Measurements from ENCODE around the gene TMEM163.

Gene TMEM163

DNA sequence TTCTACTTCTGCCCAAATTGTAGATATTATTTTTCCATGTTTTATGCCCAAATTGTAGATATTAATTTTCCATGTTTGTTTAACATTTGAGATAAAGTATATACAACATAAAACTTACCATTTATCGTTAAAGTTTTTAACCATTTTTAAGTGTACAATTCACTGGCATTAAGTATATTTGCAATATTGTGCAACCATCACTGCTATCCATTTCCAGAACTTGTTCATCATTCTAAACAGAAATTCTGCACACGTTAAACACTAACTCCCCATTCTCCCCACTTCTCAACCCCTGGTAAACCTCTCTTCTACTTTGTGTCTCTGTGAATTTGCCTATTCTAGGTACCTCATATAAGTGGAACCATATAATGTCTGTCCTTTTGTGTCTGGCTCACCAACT, 302.8 kb downstream of the TMEM163 start:
- no peak for TF ChIP-seq CTCF (conservative IDR thresholded peaks at IDR 0.05)
- H3K27ac ChIP-seq, result no peak overlapping the region

DNA sequence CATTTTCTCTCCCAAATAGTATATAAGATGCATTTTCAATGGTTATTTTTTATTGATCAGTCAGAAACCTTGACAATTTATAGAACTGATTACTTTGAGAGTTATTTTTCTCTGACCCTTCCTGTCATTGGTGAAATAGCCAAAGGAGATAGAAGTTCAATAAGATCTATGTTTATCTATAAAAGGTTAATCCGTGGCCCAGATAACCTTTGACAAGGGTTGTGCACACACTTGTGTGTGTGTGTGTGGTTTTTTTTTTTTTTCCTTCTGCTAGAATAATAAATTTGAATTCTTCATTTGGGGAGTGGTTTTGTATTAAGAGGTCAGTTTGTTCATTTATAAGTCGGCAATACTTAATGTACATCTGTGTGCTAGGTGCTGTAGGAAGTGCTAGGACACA, 304.9 kb downstream of the TMEM163 start:
- no peak for TF ChIP-seq CTCF (conservative IDR thresholded peaks at IDR 0.05)
- no peak overlapping the region for H3K27ac ChIP-seq

DNA sequence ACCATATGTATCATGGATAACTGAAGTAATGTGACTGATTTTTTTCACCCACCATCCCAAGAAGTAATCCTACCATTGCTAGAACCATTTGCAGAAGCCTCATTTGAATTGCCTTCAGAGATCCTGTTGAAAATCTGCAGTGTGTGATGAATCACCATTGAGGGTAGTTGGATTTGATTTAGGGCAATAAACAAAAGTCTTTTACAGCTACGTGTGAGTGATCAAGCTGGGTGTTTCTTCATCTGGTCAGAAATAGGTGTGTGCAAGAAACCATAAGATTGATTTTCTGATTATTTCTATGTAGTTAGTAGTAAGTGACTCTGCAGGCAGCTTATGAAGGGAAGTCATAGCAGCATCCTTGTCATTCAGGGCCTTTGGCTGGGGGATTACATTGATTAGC, 305.4 kb downstream of the TMEM163 start:
- no peak overlapping the region for H3K27ac ChIP-seq
- no peak for TF ChIP-seq CTCF (conservative IDR thresholded peaks at IDR 0.05)

DNA sequence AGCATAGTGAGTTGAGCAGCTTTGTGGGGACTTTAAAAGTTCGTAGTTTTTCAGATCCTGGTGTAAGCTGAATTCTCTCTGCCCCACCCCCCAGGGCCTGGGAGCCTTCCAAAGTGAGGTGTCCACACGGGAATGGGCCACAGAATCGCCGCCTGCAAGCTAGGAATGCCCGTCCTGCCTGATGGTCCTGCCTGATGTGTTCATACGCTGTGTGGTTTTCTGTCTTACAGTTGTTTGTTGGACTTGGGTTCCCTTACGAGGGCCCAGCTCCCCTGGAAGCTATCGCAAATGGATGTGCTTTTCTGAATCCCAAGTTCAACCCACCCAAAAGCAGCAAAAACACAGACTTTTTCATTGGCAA, 306.2 kb downstream of the TMEM163 start:
- H3K27ac ChIP-seq, result no peak overlapping the region
- TF ChIP-seq CTCF (conservative IDR thresholded peaks at IDR 0.05), result no peak

GRCh38 chr2:134411828-134412638, 306.8 kb downstream of the TMEM163 start:
- TF ChIP-seq CTCF (conservative IDR thresholded peaks at IDR 0.05), result peak; percentile 85
- H3K27ac ChIP-seq, result peak overlapping the region; percentile 15; the same call in 1 of the 2 replicates

DNA sequence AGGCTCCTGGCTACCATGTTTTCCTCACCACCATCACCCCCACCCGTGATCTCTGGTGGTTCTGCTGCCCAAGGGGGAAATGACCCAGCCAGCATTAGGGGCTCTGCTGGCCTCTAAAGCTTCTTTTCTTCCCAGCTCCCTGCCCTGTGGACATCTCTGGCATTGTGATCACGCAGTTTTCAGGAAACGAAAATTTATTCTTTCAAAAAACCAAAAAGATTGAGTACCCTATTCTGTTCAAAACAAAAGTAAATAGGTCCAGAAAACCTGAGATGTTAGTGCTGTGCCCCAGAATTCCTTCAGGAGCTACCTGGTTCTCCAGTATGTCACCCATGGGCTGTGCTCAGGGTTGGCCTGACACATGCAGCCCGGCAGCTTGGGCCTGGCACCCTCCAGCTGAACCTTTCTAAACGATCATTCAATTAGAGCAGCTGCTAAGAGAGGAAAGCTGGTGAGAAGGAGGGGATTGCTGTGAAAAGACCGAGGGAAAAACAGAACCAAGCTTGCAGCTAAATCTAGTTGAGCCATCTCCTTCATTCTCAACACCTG, 307.4 kb downstream of the TMEM163 start:
- H3K27ac ChIP-seq, result peak overlapping the region; percentile 15; the same call in 1 of the 2 replicates
- TF ChIP-seq CTCF (conservative IDR thresholded peaks at IDR 0.05), result no peak

GRCh38 chr2:134410831-134411231, 308.0 kb downstream of the TMEM163 start:
- no peak for TF ChIP-seq CTCF (conservative IDR thresholded peaks at IDR 0.05)
- no peak overlapping the region for H3K27ac ChIP-seq
